CD4-positive, CD25-positive, alpha-beta regulatory T cell (primary cell): Measurements from ENCODE around the gene ANKS6. TPM values are rescaled to one million over a fixed set of nuclear protein-coding genes. Genes with fewer than 3 reads are reported as not detected.

Experiments used
- ATAC-seq, 2 donors: fragments of 150-1000 bp; cut with Tn5 transposase; one replicate each; pipeline ENCODE4 v1.10.0; 2021; ENCODE audit warnings: low read depth in 2 of 2, moderate number of reproducible peaks in 2 of 2, moderate library complexity in 1 of 2
- DNase-seq, 3 donors: peaks; one replicate each; pipeline versions ENCODE4 v3.0.0 to v3.0.0-alpha.2; 2012 to 2022; ENCODE audit warnings: mixed read lengths in 1 of 3
- H3K27ac ChIP-seq: one replicate; pipeline ENCODE4 v1.7.0; 2013; ENCODE audit warnings: mild to moderate bottlenecking, low read length; ENCODE audit not compliant: insufficient read depth, poor library complexity, severe bottlenecking
- H3K27me3 ChIP-seq: one replicate; pipeline ENCODE4 v1.7.0; 2013; ENCODE audit warnings: low read length; ENCODE audit not compliant: control insufficient read depth, insufficient read depth
- H3K36me3 ChIP-seq: one replicate; pipeline ENCODE4 v1.7.0; 2013; ENCODE audit warnings: mild to moderate bottlenecking, low read length, moderate library complexity; ENCODE audit not compliant: control insufficient read depth, insufficient read depth
- H3K4me1 ChIP-seq: 2 replicates; pipeline ENCODE4 v1.7.0; 2013; ENCODE audit warnings: mild to moderate bottlenecking, low read length; ENCODE audit not compliant: insufficient read depth, control insufficient read depth, poor library complexity, severe bottlenecking
- H3K4me3 ChIP-seq: one replicate; pipeline ENCODE4 v1.7.0; 2013; ENCODE audit warnings: low read depth, mild to moderate bottlenecking, low read length, moderate library complexity
- H3K9me3 ChIP-seq, 2 experiments: 1 replicate in 1 of 2; 2 replicates in 1 of 2; pipeline ENCODE4 v1.7.0; 2013; ENCODE audit warnings: low read length in 2 of 2, mild to moderate bottlenecking in 1 of 2, moderate library complexity in 1 of 2; ENCODE audit not compliant: control insufficient read depth in 2 of 2
- H3K27ac Mint-ChIP-seq, 3 donors: one replicate each; pipeline ENCODE4 v1.8.0; 2020 to 2022; ENCODE audit warnings: mild to moderate bottlenecking in 3 of 3, mixed read lengths in 3 of 3, moderate library complexity in 2 of 3
- H3K27me3 Mint-ChIP-seq: one replicate; pipeline ENCODE4 v1.8.0; 2022; ENCODE audit warnings: mild to moderate bottlenecking, mixed read lengths
- H3K36me3 Mint-ChIP-seq: one replicate; pipeline ENCODE4 v1.8.0; 2020; ENCODE audit warnings: mixed read lengths
- H3K4me1 Mint-ChIP-seq, 4 donors: one replicate each; pipeline ENCODE4 v1.8.0; 2020 to 2022; ENCODE audit warnings: mixed read lengths in 4 of 4, mild to moderate bottlenecking in 1 of 4
- H3K4me3 Mint-ChIP-seq, 4 donors: one replicate each; pipeline ENCODE4 v1.8.0; 2020 to 2022; ENCODE audit warnings: mild to moderate bottlenecking in 4 of 4, mixed read lengths in 4 of 4, moderate library complexity in 3 of 4
- H3K9me3 Mint-ChIP-seq, 7 donors: one replicate each; pipeline ENCODE4 v1.8.0; 2020 to 2022; ENCODE audit warnings: mixed read lengths in 7 of 7, mild to moderate bottlenecking in 3 of 7, moderate library complexity in 2 of 7
- polyA plus RNA-seq, 4 donors: library from polyadenylated mRNA; unstranded; fragments of 300-500 nt; fragmentation: Illumina TruSeq; gene quantifications; one replicate each; pipeline ENCODE4 v1.2.3, GENCODE V29; 2021
- total RNA-seq: library from RNA; stranded (reverse); gene quantifications from one replicate; pipeline ENCODE4 v1.2.3, GENCODE V29; 2022

The ANKS6 gene
- total and polyA plus RNA-seq, 5 donors from 2014 or later, result 2.4 to 8.2 (median 2.6) TPM

DNA sequence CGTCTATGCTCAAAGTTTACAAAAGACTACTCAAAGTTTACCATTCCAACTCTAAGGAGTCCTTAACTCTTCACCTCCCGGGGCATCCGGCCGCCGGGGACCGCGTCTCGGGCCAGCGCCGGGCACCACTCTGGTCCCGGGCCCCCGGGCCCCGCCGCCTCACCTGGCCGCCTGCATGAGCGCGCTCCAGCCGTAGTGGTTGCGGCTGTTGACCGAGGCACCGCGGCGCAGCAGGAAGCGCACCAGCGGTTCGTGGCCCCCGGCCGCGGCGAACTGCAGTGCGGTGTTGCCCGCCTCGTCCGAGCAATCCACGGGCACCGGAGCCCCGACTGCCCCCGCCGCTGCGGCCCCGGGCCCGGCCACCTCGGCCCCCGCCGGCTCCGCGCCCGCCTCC is 388 bp downstream of the ANKS6 start:
- Mint-ChIP-seq H3K4me3 (peak overlapping the region; percentile 31 to 83 (median 70)), H3K27me3 (peaks cover 15% of the 10 kb centered on the region), H3K9me3 (peaks cover 0 to 12% (median 1%) of the 10 kb centered on the region in 7 donors), H3K36me3 (peaks cover 10% of the 10 kb centered on the region), H3K4me1 (peaks cover 7 to 37% (median 21%) of the 10 kb centered on the region in 4 donors), H3K27ac (peak overlapping the region in 1 of 3 donors; percentile 77)
- Histone ChIP-seq H3K27ac (no peak overlapping the region), H3K4me1 (peaks cover 13% of the 10 kb centered on the region), H3K4me3 (peak overlapping the region; percentile 60), H3K9me3 (peaks cover 9 to 15% of the 10 kb centered on the region in 2 experiments), H3K27me3 (no peaks in the 10 kb centered on the region), H3K36me3 (no peaks in the 10 kb centered on the region)
- DNase-seq, result no peak
- peak; percentile 5 to 9 for ATAC-seq

DNA sequence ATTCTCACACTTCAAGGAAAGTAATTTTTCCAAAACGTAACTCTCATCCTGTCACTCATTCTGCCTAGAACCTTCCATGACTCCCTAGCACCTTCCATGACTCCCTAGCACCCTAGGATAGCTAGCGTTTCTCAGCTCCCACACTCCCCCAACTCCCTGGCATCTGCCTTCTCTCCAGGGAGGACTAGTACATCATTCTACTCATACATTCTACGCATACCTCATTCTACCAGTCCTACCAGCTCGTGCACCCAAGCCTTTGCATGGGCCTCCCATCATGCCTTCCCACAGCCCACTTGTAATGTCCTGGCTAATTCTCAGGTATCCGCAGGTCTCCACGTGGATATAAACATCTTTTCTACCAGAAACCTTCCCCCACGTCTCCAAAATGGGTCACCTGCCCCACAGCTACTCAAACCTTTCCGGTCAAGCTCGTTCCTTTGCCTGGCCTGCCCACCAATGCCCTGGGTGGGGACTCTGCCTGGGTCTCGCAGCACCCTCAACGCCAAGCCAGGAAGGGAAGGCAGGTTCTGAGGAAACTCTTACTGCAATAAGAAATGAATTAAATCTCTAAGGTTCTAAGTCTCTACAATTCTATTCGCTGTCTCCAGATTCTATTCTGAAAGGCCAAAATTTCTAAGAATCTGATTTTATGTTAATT is 930 bp downstream of the ANKS6 start:
- H3K4me1 Mint-ChIP-seq, result peaks cover 9 to 39% (median 21%) of the 10 kb centered on the region in 4 donors
- peak overlapping the region in 1 of 3 donors; percentile 77 for H3K27ac Mint-ChIP-seq
- H3K36me3 Mint-ChIP-seq, result peaks cover 10% of the 10 kb centered on the region
- H3K4me3 Mint-ChIP-seq, result peak overlapping the region; percentile 31 to 83 (median 70)
- Histone ChIP-seq H3K9me3 (peaks cover 9 to 15% of the 10 kb centered on the region in 2 experiments), H3K36me3 (no peaks in the 10 kb centered on the region), H3K27ac (no peak overlapping the region), H3K4me3 (peak overlapping the region; percentile 60), H3K4me1 (peaks cover 13% of the 10 kb centered on the region), H3K27me3 (no peaks in the 10 kb centered on the region)
- DNase-seq (no peak), ATAC-seq (no peak)
- H3K9me3 Mint-ChIP-seq, result peaks cover 0 to 12% (median 1%) of the 10 kb centered on the region in 7 donors
- H3K27me3 Mint-ChIP-seq, result peaks cover 15% of the 10 kb centered on the region

DNA sequence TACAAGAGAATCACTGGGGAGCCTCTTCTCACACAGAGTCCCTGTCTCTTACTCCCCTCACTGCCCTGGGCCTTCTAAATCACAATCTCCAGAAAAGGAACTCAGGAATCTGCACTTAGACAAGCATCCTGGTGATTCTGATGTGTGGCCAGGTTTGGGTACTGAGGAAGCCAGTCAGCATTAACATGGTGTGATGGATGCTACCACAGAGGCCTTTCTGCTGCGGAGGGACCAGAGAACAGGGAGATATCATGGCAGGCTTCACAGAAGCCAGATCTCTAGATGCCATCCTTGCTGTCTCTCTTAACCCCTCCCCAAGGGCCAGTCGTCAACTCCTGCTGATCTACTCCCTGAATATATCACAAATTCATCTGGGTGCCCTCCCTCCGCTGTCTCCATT is 1.6 kb downstream of the ANKS6 start:
- no peak for ATAC-seq
- H3K27me3 ChIP-seq, result no peaks in the 10 kb centered on the region
- peaks cover 9 to 39% (median 21%) of the 10 kb centered on the region in 4 donors for H3K4me1 Mint-ChIP-seq
- no peak overlapping the region for H3K27ac Mint-ChIP-seq
- peaks cover 11% of the 10 kb centered on the region for H3K27me3 Mint-ChIP-seq
- H3K27ac ChIP-seq, result no peak overlapping the region
- H3K36me3 Mint-ChIP-seq, result peaks cover 10% of the 10 kb centered on the region
- peaks cover 13% of the 10 kb centered on the region for H3K4me1 ChIP-seq
- H3K4me3 Mint-ChIP-seq, result peak overlapping the region; percentile 31 to 83 (median 70)
- no peak for DNase-seq
- H3K4me3 ChIP-seq, result peak overlapping the region; percentile 60
- H3K36me3 ChIP-seq, result no peaks in the 10 kb centered on the region
- peaks cover 9 to 15% of the 10 kb centered on the region in 2 experiments for H3K9me3 ChIP-seq
- H3K9me3 Mint-ChIP-seq, result peaks cover 0 to 12% (median 1%) of the 10 kb centered on the region in 7 donors

DNA sequence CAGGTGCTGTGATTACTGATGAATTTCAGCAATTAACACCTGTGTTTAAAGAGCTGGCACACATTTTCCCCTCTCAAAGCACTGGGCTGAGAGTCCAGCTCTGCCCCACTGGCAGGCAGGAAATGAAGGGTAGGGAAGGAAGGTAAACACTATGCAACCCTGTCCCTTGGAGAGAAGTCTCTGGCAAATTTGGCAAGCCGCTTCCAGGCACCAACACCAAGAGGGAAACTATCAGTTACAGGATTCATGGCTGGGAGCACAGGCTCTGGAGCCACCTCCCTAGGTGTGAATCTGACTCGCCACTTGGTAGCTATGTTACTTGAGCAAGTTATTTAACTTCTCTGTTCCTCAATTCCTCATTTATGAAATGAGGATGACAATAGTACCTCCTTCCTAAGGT is 3.3 kb downstream of the ANKS6 start:
- Mint-ChIP-seq H3K4me1 (peaks cover 15 to 39% (median 20%) of the 10 kb centered on the region in 4 donors), H3K27me3 (peaks cover 9% of the 10 kb centered on the region), H3K9me3 (peaks cover 0 to 4% (median 0%) of the 10 kb centered on the region in 7 donors), H3K4me3 (peak overlapping the region in 1 of 4 donors; percentile 62), H3K36me3 (peaks cover 7% of the 10 kb centered on the region), H3K27ac (no peak overlapping the region)
- Histone ChIP-seq H3K4me1 (peaks cover 13% of the 10 kb centered on the region), H3K4me3 (no peak overlapping the region), H3K9me3 (peaks cover under 1% of the 10 kb centered on the region in 2 experiments), H3K27ac (no peak overlapping the region), H3K27me3 (no peaks in the 10 kb centered on the region), H3K36me3 (no peaks in the 10 kb centered on the region)
- ATAC-seq (no peak), DNase-seq (no peak)

DNA sequence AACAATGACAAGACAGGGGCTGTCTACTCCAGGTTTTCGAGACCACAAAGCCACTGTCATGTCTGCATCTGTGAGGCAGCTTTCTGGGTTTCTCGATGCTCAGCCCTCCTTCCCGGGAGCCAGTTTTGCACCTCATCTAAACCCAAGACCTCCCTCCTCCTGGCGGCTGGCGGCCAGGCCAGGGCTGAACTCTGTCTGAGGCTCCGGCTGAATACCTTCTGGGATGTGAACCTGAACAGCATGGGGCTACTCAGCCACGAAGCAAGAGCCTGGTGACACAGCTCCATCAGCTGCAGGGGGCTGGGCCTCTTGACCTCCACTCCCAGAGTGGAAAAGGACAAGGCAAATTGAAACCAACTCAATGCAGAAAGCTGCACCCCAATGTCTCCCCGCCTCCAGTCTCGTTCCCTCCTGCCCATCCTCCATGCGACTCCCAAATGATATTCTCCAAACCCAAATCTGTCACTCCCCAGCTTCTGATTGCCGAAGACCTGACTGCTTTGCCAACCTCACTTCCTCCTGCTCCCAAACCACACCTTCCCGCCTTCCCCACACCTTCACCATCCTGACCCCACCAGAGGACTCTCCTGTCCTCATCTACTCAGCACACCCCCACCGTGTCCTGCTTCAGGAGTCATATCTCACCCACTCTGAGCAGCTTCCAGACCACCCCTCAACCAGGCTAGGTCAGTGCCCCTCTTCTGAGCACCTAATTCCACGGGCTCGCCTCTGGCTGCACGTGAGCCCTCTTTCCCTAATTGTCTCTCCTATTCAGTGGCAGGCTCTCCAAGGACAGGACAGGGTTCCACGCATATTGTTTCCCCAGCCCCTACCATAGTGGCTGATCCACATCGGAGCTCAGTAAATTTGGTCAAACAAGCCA is 4.5 kb downstream of the ANKS6 start:
- no peak overlapping the region for H3K27ac Mint-ChIP-seq
- no peaks in the 10 kb centered on the region for H3K9me3 ChIP-seq
- H3K4me3 ChIP-seq, result no peak overlapping the region
- DNase-seq (no peak), ATAC-seq (no peak)
- H3K36me3 Mint-ChIP-seq, result peaks cover 3% of the 10 kb centered on the region
- no peaks in the 10 kb centered on the region for H3K27me3 ChIP-seq
- H3K36me3 ChIP-seq, result no peaks in the 10 kb centered on the region
- H3K4me1 ChIP-seq, result peaks cover 11% of the 10 kb centered on the region
- H3K27ac ChIP-seq, result no peak overlapping the region
- H3K4me1 Mint-ChIP-seq, result peaks cover 15 to 34% (median 19%) of the 10 kb centered on the region in 4 donors
- peak overlapping the region in 2 of 4 donors; percentile 11 to 53 for H3K4me3 Mint-ChIP-seq
- no peaks in the 10 kb centered on the region for H3K9me3 Mint-ChIP-seq
- H3K27me3 Mint-ChIP-seq, result peaks cover 1% of the 10 kb centered on the region

DNA sequence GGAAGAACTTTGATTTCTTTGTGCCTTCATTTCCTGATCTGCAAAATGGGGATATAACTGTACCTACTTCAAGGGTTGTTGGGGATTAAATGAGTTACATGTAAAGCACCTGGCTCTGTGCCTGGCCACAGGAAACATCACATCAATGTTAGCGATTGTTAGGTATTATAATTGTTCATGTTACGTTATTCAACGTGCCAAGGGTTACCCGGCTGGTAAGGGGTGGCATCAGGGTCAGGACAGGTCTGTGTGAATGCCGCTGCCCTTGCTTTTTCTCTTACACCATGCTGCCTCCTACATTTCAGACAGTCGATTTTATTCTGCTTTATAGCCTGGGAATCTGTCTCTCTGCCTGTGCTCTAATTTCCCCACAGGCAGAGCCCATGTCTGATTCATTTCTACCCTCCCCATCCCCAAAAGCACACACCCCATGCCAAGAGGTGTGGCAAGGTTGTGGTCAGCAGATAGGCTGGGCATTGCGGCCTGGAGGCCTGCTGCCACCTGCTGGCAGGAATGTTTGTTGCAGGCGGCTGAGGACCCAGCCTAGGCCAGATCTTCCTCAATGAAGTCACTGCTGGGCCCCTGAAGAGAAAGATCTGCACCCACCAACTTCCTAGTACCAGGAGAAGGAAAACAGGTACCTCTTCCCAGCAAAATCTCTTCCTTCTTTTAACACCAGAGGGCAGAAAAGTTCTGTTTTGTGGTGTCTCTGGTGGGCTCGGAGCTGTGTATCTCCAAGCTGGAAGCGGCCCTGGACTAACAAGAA is 5.3 kb downstream of the ANKS6 start:
- Histone ChIP-seq H3K36me3 (no peaks in the 10 kb centered on the region), H3K9me3 (no peaks in the 10 kb centered on the region), H3K4me1 (peaks cover 8% of the 10 kb centered on the region), H3K27ac (no peak overlapping the region), H3K27me3 (no peaks in the 10 kb centered on the region), H3K4me3 (no peak overlapping the region)
- H3K27me3 Mint-ChIP-seq, result no peaks in the 10 kb centered on the region
- H3K4me3 Mint-ChIP-seq, result no peak overlapping the region
- H3K36me3 Mint-ChIP-seq, result peaks cover 3% of the 10 kb centered on the region
- no peak overlapping the region for H3K27ac Mint-ChIP-seq
- no peaks in the 10 kb centered on the region for H3K9me3 Mint-ChIP-seq
- peaks cover 15 to 33% (median 19%) of the 10 kb centered on the region in 4 donors for H3K4me1 Mint-ChIP-seq
- ATAC-seq (peak; percentile 40 to 46), DNase-seq (peak; percentile 18 to 56 (median 41))

DNA sequence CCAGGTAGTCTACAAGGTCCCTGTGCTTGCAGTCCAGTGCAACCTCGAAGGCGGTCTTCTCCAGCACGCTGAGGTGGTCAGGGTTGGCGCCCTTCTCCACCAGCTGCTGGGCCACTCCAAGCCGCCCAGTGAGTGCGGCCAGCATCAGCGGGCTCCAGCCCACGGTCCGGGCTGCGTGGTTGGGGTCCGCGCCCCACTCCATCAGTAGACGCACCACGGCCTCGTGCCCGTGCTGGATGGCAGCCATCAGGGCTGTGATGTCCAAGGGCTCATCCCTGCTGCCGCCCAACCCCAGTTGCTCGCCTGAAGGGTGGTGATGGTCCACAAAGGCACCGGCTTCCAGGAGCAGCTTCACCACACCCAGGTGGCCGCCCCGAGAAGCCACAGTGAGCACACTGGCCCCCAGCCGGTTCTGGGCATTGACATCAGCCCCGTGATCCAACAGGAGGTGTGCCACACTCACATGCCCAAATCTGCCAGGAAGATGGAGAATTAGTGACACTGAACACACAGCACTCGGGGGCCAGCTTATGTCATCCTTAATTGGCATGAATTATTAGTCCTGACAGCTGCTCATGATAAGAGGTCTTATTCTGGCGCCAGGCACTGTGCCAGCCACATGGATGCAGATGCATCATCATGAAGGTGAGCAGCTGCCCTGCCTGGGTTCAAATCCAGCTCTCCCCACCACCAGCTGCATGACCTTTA is 6.1 kb downstream of the ANKS6 start:
- Histone ChIP-seq H3K27ac (no peak overlapping the region), H3K4me3 (no peak overlapping the region), H3K36me3 (no peaks in the 10 kb centered on the region), H3K9me3 (no peaks in the 10 kb centered on the region), H3K27me3 (no peaks in the 10 kb centered on the region), H3K4me1 (peaks cover 1% of the 10 kb centered on the region)
- DNase-seq, result no peak
- no peak overlapping the region for H3K4me3 Mint-ChIP-seq
- peaks cover 11 to 27% (median 16%) of the 10 kb centered on the region in 4 donors for H3K4me1 Mint-ChIP-seq
- no peaks in the 10 kb centered on the region for H3K27me3 Mint-ChIP-seq
- no peak overlapping the region for H3K27ac Mint-ChIP-seq
- no peak for ATAC-seq
- peaks cover 3% of the 10 kb centered on the region for H3K36me3 Mint-ChIP-seq
- H3K9me3 Mint-ChIP-seq, result no peaks in the 10 kb centered on the region
